Heart right ventricle (tissue), 16 donors: ENCODE results near the gene CDH18. TPM values are rescaled to one million over a fixed set of nuclear protein-coding genes. Genes with fewer than 3 reads are reported as not detected.

Experiments
- ATAC-seq, 8 donors: fragments of 200-7000 bp; cut with Tn5 transposase; one replicate each; pipeline ENCODE4 v1.9.1; 2020; ENCODE audit warnings: mild to moderate bottlenecking in 8 of 8, moderate library complexity in 8 of 8, moderate number of reproducible peaks in 1 of 8
- DNase-seq, 2 donors: peaks; one replicate each; pipeline ENCODE4 v3.0.0-alpha.2; 2020
- H3K27ac ChIP-seq, 10 donors: fragments of 200-600 bp; sonication (generic) in 2 of 10; one replicate each; pipeline versions ENCODE4 v1.5.0 to v1.8.0; 2020 to 2022; ENCODE audit warnings: mild to moderate bottlenecking in 3 of 10
- H3K27me3 ChIP-seq, 7 donors: fragments of 200-600 bp; one replicate each; pipeline ENCODE4 v1.8.0; 2021 to 2022; ENCODE audit warnings: mild to moderate bottlenecking in 2 of 7
- H3K36me3 ChIP-seq, 9 donors: fragments of 200-600 bp; sonication (generic) in 1 of 9; one replicate each; pipeline versions ENCODE4 v1.5.0 to v1.8.0; 2020 to 2022; ENCODE audit warnings: mild to moderate bottlenecking in 2 of 9
- H3K4me1 ChIP-seq, 9 donors: fragments of 200-600 bp; sonication (generic) in 1 of 9; one replicate each; pipeline versions ENCODE4 v1.5.0 to v1.8.0; 2020 to 2022; ENCODE audit warnings: mild to moderate bottlenecking in 4 of 9
- H3K4me3 ChIP-seq, 10 donors: fragments of 200-600 bp; sonication (generic) in 2 of 10; one replicate each; pipeline versions ENCODE4 v1.5.0 to v1.8.0; 2020 to 2022; ENCODE audit warnings: mild to moderate bottlenecking in 7 of 10, moderate library complexity in 2 of 10
- H3K9me3 ChIP-seq, 11 donors: fragments of 200-600 bp in 10 of 11; sonication (generic) in 2 of 11; one replicate each; pipeline versions ENCODE4 v1.5.0 to v1.8.0; 2013 to 2022; ENCODE audit warnings: mild to moderate bottlenecking in 2 of 11, control low read depth in 1 of 11, moderate library complexity in 1 of 11
- WGBS, 2 donors: extraction: QIAGEN DNeasy Blood & Tissue Kit; methylation state at CpG; one replicate each; pipeline ENCODE4 v1.1.7; 2013; ENCODE audit warnings: inconsistent platforms in 1 of 2; 5-methylcytosine and 5-hydroxymethylcytosine counted together
- intact Hi-C, 10 donors: fragments of 100-400 bp; cut with DNase I; formaldehyde crosslinking; loops; one replicate each; pipeline versions ENCODE4 v1.11.1 to v1.14.2; 2022
- polyA plus RNA-seq, 2 donors: library from polyadenylated mRNA; stranded (reverse); fragments of 200-250 nt; gene quantifications; one replicate each; pipeline ENCODE4 v1.2.3, GENCODE V29; 2013
- total RNA-seq, 10 donors: library from RNA; stranded (reverse); fragmentation: NEBNext Ultra II Directional in 3 of 10; extraction: Animal tissue kit (Norgen Biotek cat#: 25700) in 3 of 10; gene quantifications; one replicate each; pipeline versions ENCODE4 v1.2.1 to v1.2.4, GENCODE V29; 2021 to 2023
- TF ChIP-seq, protein P1 (sequence below), 9 donors: fragments of 200-600 bp; sonication (generic) in 2 of 9; IDR thresholded peaks; one replicate each; pipeline versions ENCODE4 v1.5.0 to v1.8.0; 2021 to 2022; ENCODE audit warnings: antibody characterized with exemption in 9 of 9, mild to moderate bottlenecking in 5 of 9, moderate library complexity in 1 of 9
- donor health status: Arrhythmogenic right ventricular cardiomyopathy.
- donor health status: ischemic (EF 13 %, LVEDD 7.1; RV severe dilation, severe dysfunction).
- donor health status: healthy with polysubstance abuse.
- donor health status: DM: no; HTN: yes; CAD: no.
- donor health status: DM: no; HTN: no; CAD: no.
- donor health status: ischemic (EF 25% LVEDD 6.9; RV normal size, moderate dysfunction).
- donor health status: ischemic (EF 25% LVEDD 5.7; RV mildly dilated, moderate dysfunction).
- donor health status: healthy.
- donor health status: DM: yes; HTN: yes; CAD: no.
- donor health status: Ischemic cardiomyopathy.
- donor health status: ischemic (EF 35%, LVEDD 5.7; RV mildly dilated, moderate dysfunction).
- donor health status: nonischemic (EF 11% LVEDD 7.7; RV severe dilation, severe dysfunction).
- donor health status: DM: yes; HTN: yes; CAD: no.
- donor health status: PGD.
- donor health status: ischemic (EF 29% LVEDD 5.4; RV normal size, mild dysfunction).
- donor health status: nonischemic (EF 23%, LVEDD 6.1; RV moderate dilation, normal function).

CDH18 gene
- total and polyA plus RNA-seq, 12 donors: not detected

DNA sequence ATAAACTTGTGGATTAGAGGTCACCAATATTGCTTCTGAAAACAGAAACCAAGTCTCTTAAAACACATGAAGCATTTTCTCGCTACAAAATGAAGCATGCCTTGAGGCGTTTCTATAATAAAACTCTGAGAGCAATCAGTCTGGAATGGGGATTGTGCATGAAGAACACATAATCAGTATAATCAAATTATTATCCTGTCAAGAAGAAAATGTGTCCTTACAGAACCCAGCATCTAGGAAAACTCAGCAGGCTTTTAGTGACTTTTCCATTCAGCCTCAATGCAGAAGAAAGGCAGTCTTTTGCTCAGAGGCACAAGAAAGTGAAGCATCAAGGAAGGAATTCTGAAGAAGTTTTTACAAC is 121.9 kb downstream of the CDH18 start:
- Histone ChIP-seq H3K36me3 (no peaks in the 10 kb centered on the region), H3K4me3 (no peak overlapping the region), H3K4me1 (no peaks in the 10 kb centered on the region), H3K27me3 (no peaks in the 10 kb centered on the region), H3K9me3 (peaks cover 0 to 13% (median 0%) of the 10 kb centered on the region in 11 donors), H3K27ac (no peak overlapping the region)
- WGBS, 2 donors: 85 to 92% methylated on average over 2 of the region's 2 CpGs
- DNase-seq (no peak), ATAC-seq (no peak)
- TF ChIP-seq, protein P1, sequence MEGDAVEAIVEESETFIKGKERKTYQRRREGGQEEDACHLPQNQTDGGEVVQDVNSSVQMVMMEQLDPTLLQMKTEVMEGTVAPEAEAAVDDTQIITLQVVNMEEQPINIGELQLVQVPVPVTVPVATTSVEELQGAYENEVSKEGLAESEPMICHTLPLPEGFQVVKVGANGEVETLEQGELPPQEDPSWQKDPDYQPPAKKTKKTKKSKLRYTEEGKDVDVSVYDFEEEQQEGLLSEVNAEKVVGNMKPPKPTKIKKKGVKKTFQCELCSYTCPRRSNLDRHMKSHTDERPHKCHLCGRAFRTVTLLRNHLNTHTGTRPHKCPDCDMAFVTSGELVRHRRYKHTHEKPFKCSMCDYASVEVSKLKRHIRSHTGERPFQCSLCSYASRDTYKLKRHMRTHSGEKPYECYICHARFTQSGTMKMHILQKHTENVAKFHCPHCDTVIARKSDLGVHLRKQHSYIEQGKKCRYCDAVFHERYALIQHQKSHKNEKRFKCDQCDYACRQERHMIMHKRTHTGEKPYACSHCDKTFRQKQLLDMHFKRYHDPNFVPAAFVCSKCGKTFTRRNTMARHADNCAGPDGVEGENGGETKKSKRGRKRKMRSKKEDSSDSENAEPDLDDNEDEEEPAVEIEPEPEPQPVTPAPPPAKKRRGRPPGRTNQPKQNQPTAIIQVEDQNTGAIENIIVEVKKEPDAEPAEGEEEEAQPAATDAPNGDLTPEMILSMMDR (IDR thresholded peaks at IDR 0.05): no peak
- intact Hi-C loops: no loop called here

DNA sequence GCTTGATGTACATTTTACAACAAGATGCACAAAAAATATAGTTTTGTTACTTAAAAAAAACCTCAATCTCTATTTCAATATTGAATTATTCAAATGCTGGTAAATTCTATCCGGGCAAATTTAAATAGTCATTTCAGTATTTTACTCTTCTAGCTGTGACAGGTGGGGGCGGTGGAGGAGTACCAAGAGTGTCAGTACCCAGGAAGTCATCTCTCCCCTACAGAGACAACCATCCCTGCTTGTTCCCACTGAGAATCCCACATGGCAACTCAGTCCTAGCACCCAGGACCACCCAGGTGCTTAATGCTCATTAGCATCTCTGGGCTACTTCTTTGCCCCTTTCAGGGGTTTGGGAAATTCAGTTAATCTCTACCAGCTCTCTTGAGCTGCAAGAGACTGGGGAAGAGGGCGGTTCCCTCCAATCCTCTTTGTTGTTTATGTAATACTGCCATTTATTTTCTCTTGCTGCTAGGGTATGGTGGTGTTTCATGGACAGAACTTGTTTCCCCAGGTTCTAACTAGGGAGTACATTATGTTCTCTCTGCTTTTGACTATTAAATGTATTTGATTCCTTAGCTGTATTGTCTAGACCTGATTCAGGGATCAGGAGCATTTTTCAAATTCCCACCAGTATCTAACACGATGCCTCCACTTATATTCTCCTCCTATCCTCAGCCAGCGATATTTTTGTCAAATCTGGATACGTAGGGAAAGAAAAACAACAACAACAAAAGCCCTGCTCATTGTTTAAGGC is 122.5 kb downstream of the CDH18 start:
- Histone ChIP-seq H3K27ac (no peak overlapping the region), H3K4me1 (no peaks in the 10 kb centered on the region), H3K27me3 (no peaks in the 10 kb centered on the region), H3K9me3 (peaks cover 0 to 14% (median 0%) of the 10 kb centered on the region in 11 donors), H3K4me3 (no peak overlapping the region), H3K36me3 (no peaks in the 10 kb centered on the region)
- WGBS, 2 donors: 58 to 72% methylated on average over 6 of the region's 6 CpGs
- DNase-seq (no peak), ATAC-seq (no peak)
- intact Hi-C loops: no loop called here
- TF ChIP-seq, protein P1 (IDR thresholded peaks at IDR 0.05): no peak

DNA sequence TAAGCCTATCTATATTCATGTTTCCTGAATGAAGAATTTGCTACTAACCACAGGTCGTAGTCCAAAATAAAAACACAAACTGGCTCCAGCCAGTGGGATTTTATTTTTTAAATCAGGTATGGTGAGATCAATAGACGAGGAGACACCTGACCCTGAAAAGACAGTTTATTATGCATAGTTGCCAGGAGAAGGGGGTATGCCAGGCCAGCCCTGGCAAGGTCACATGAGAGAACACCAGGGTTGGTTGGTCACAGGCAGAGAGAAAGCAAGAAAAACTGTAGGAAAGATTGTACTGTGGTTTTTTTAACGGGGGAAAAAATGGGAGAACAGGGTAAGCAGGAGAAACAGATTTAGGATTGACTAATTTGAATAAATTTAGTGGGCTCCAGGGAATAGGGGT is 125.3 kb downstream of the CDH18 start:
- no peak for DNase-seq
- H3K27me3 ChIP-seq: no peaks in the 10 kb centered on the region
- H3K4me1 ChIP-seq: no peaks in the 10 kb centered on the region
- intact Hi-C loops: no loop called here
- WGBS, 2 donors: 65 to 68% methylated on average over 3 of the region's 3 CpGs
- H3K4me3 ChIP-seq: no peak overlapping the region
- H3K27ac ChIP-seq: no peak overlapping the region
- ATAC-seq: no peak
- no peaks in the 10 kb centered on the region for H3K36me3 ChIP-seq
- H3K9me3 ChIP-seq: peaks cover 0 to 12% (median 0%) of the 10 kb centered on the region in 11 donors
- TF ChIP-seq, protein P1 (IDR thresholded peaks at IDR 0.05): no peak

DNA sequence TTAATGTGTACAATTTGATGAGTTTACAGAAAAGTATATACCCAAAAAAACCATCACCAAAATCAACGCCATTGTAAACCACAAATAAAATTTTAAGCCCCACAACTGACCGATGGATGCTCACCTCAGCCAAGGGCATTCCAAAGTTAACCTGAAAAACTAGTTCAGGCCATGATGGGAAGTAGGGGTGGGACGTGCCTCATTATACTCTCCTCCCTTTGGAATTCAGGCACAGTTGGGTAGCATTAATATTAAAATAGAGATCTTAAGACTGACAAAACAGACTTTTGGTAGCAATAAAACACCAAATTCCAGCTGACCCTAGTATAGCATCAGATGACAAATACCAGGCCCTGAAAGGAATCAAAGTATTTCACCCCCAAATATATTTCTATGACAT is 129.0 kb downstream of the CDH18 start:
- H3K4me3 ChIP-seq: no peak overlapping the region
- ATAC-seq (no peak), DNase-seq (no peak)
- no peaks in the 10 kb centered on the region for H3K36me3 ChIP-seq
- intact Hi-C loops: no loop called here
- H3K9me3 ChIP-seq: peaks cover 0 to 10% (median 0%) of the 10 kb centered on the region in 11 donors
- TF ChIP-seq, protein P1 (IDR thresholded peaks at IDR 0.05): no peak
- WGBS, 2 donors: 72 to 80% methylated on average over 3 of the region's 3 CpGs
- no peaks in the 10 kb centered on the region for H3K4me1 ChIP-seq
- no peak overlapping the region for H3K27ac ChIP-seq
- H3K27me3 ChIP-seq: no peaks in the 10 kb centered on the region
